GM21423 (cell line): ENCODE measurements around the gene CLDN19.
"Not testable (repeated sequence)": the region's sequence is repeated elsewhere in the genome, so short reads cannot be mapped to it uniquely, and the experiment has no call there.

Experiments
- ATAC-seq: cut with Tn5 transposase; IDR thresholded peaks from one replicate; pipeline ENCODE4 v1.9.1; 2021; ENCODE audit warnings: mild to moderate bottlenecking, moderate library complexity; ENCODE audit not compliant: unreplicated experiment

The CLDN19 gene

DNA sequence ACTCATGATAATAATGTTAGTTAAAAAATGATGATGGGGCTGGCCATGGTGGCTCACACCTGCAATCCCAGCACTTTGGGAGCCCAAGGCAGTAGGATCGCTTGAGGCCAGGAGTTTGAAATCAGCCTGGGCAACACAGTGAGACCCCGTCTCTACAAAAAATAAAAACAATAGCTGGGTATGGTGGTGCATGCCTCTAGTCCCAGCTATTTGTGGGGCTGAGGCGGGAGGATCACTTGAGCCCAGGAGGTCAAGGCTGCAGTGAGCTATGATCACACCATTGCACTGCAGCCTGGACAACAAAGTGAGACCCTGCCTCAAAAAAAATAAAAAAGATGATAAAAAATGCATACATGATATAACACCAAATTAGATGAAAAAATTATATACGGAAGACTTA, 21.5 kb upstream of the CLDN19 start:
- no peak for ATAC-seq

DNA sequence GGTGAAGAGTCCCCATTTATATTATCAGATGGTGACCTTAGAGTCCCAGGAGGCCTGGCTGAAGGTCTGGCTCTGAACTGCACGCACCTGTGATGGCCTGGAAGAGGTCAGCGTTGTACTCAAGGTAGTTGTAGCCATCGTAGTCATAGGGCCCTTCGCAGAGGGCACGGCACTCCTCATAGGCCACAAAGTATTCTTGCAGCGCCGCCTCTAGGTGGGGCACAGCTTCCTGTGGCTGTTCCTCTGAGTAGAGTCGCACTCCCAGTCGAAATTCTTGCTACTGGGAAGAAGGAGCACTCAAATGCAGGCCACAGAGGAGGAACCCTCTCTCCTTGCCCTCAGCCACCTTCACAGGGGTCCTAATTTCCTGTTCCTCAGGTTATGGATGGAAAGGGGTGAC, 19.1 kb upstream of the CLDN19 start:
- no peak for ATAC-seq

DNA sequence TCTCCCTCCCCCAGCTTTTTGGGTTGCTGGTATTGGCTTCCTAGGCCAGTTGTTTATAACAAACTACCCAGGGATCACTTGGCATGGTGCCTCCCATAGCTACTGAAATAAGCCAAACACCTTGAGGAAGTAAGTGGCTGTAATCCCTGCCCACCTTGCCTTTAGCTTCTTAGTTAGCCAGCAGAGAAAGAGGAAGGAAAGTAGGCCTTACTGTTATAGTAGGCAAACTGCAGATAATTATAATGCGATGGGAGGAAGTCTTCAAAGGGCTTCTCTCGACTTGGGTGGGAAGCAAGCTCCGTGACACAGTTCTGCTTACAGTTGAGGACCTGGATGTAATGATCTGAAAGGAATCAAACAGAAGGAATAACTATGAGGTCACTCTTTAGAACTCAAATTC, 18.6 kb upstream of the CLDN19 start:
- no peak for ATAC-seq

DNA sequence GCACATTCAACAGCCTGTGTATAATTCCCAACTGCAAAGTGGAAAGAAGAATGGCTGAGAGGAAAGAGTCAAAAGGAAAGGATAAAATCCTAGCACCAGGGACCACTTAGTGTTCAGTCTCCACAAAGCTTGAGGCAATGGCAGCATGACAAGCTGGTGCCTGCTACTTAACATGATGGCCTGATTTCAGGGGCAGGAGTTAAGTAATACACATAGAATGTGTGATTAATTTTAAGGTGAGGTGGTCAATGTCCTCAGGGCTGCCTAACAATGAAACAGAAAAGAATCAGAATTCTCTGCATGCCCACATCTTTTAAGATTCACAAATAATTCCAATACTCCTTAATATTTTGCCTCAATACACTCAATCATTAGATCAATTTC, 17.8 kb upstream of the CLDN19 start:
- ATAC-seq, result no peak

- ATAC-seq, result no peak
These were observed 17.2 kb upstream of the CLDN19 start for GRCh38 chr1:42756956-42757891.

DNA sequence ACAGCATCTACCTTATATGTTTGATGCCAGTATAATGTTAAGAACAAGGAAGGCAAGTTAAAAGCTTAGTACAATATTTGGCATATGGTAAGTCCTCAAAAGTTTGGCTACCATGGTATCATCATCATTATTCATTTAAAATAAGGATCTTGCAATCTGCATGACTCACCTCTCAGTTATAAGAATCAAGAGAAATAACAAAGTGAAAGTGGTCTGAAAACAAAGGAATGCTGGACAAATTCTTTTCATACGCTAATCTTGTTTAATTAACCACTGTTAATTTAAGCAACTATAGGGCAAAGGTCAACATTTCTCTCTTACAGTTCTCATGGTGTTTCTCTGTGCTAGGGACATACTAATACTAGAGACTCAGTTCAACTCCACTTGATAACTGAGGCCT, 13.0 kb upstream of the CLDN19 start:
- ATAC-seq, result no peak

GRCh38 chr1:42752284-42752683, 12.2 kb upstream of the CLDN19 start:
- no peak for ATAC-seq

- not testable (repeated sequence) for ATAC-seq
These were observed 11.6 kb upstream of the CLDN19 start for GRCh38 chr1:42751511-42752070.

GRCh38 chr1:42750041-42750440, 10.0 kb upstream of the CLDN19 start:
- ATAC-seq, result no peak

GRCh38 chr1:42748461-42749410, 8.7 kb upstream of the CLDN19 start:
- ATAC-seq, result no peak

DNA sequence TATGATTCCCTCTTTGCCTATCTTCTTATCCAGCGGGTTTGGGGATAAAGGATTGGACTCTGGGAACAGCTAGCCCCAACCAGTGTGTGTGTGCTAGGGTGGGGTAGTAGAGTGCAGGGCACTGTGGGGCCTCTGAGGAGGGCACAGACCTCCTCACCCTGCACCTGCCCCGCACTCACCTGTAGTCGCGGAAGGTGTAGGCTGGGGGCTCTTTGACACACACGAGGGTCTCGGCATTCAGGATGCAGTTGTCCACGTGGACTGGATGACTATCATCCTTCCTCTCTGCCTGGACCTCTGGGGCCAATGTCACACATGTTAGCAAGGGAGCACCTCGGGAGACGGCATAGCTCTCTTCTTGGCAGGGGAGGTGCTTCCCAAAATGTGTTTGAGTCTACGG, 8.0 kb upstream of the CLDN19 start:
- no peak for ATAC-seq

GRCh38 chr1:42747125-42747524, 7.1 kb upstream of the CLDN19 start:
- no peak for ATAC-seq

DNA sequence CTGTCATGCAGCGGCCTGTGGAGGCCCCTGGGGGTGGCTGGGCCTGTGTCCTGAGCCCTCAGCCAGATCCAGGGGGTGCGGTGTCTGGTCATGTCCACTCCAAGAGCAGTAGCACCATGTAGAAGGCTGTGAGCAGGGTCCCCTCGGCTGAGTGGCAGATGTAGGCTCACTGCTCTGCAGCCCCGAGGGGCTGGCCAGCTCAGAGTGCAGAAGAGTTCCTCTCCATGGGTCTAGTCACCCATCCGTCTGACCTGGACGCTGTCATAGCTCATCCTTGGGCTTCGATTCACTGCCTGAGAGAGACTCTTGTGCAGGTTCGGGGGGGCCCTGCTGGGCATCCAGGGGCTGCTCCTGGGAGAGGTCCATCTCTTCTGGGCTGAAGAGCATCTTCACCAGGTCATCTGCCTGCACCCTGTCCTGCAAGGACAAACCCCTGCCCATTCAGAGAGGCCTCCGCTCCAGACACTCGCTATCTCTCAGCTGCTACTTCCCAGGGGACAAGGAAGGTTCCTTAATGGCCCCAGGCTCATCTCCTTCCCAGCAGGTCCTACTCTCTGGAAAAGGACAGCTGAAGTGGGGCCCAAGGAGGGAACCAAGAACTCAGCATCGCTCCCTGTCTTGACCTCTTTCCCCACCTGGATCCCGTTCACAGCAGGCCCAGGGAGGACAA, 6.5 kb upstream of the CLDN19 start:
- ATAC-seq, result no peak

- ATAC-seq, result no peak
These were observed 5.8 kb upstream of the CLDN19 start for GRCh38 chr1:42745851-42746250.

- no peak for ATAC-seq
These were observed 4.0 kb upstream of the CLDN19 start for GRCh38 chr1:42744148-42744413.

- ATAC-seq, result no peak
These were observed 3.5 kb upstream of the CLDN19 start for GRCh38 chr1:42743317-42744147.

DNA sequence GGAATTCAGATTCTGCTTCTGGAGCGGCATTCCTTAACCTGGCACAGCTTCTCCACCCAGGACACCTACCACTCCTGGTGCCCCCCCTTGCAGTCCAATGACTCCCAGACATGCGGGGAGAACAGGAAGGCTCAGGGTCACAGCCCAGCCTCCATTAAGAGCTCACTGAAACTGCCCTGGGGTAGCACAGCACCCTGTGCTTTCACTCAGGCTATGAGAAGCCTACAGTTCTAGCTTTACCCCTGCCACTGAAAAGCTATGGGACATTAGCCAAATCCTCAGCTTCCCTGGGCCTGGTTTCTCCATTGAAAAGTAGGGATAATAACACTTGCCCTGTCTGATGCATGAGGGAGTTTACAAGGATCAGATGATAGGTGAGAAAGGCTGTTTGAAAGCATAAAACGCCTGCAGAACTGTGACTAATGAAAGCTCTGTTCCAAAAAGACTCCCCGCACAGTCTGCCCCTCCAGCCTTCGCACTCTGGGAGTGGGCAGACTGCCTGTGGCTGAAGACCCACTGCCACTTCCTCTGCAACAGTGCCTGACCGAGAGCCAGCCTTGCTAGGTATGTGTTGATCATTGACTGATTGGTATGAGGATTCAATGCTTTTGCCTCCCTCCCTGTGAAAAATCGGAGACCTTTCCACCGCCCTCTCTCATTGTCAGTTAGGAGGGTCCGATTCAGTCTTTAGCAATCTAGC, 2.7 kb upstream of the CLDN19 start:
- ATAC-seq, result no peak

- no peak for ATAC-seq
These were observed 2.1 kb upstream of the CLDN19 start for GRCh38 chr1:42742141-42742540.

GRCh38 chr1:42741706-42742105, 1.7 kb upstream of the CLDN19 start:
- no peak for ATAC-seq
